Measurements from ENCODE around the gene RFT1.

The RFT1 gene

GRCh38 chr3:53078656-53079055 lies 51.6 kb downstream of the RFT1 start:
- no peak for DNase-seq (ENCODE audit: low read depth in 1 of 2, low spot score in 1 of 2)
- H3K27ac ChIP-seq (replicated peaks): no peak overlapping the region
- no peak for TF ChIP-seq GABPA (IDR thresholded peaks at IDR 0.05; ENCODE audit: low read depth)
- no peak for TF ChIP-seq POLR2AphosphoS5 (IDR thresholded peaks at IDR 0.05; ENCODE audit: low read depth)
- TF ChIP-seq, protein P1, sequence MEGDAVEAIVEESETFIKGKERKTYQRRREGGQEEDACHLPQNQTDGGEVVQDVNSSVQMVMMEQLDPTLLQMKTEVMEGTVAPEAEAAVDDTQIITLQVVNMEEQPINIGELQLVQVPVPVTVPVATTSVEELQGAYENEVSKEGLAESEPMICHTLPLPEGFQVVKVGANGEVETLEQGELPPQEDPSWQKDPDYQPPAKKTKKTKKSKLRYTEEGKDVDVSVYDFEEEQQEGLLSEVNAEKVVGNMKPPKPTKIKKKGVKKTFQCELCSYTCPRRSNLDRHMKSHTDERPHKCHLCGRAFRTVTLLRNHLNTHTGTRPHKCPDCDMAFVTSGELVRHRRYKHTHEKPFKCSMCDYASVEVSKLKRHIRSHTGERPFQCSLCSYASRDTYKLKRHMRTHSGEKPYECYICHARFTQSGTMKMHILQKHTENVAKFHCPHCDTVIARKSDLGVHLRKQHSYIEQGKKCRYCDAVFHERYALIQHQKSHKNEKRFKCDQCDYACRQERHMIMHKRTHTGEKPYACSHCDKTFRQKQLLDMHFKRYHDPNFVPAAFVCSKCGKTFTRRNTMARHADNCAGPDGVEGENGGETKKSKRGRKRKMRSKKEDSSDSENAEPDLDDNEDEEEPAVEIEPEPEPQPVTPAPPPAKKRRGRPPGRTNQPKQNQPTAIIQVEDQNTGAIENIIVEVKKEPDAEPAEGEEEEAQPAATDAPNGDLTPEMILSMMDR (IDR thresholded peaks at IDR 0.05; ENCODE audit: insufficient read depth, low read length): no peak

GRCh38 chr3:53077476-53078220 lies 52.6 kb downstream of the RFT1 start:
- DNase-seq (ENCODE audit: low read depth in 1 of 2, low spot score in 1 of 2): no peak

More at GRCh38 chr3:53078656-53079055, 51.6 kb downstream of the RFT1 start:
- H3K4me3 ChIP-seq (replicated peaks; ENCODE audit: insufficient read depth, low read length): no peak overlapping the region
- no peaks in the 10 kb centered on the region for H3K27me3 ChIP-seq (ENCODE audit: insufficient read depth, poor library complexity, severe bottlenecking)

DNA sequence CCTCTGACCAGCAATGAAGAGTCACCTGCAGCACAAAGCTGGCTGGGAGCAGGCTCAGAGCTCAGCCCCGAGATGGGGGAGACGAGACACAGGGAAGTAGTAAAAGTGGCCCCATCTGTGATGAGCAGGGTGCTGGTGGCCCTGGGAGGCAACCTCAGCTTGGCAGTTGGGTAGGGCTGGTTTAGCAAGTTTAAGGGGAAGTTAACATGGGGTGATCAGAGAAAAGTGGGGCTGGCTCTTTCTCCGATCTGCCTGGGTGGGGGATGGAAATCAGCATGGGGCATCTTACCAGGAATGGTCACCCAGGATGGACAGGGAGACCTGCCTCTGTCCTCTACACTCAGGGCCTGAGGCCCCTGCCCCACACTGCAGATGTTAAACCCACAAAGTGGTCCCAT lies 54.5 kb downstream of the RFT1 start:
- peak in 1 of 2 experiments; percentile 83 for DNase-seq (ENCODE audit: low read depth in 1 of 2, low spot score in 1 of 2)
- H3K27ac ChIP-seq (replicated peaks): peak overlapping the region; percentile 74
- H3K27me3 ChIP-seq (ENCODE audit: insufficient read depth, poor library complexity, severe bottlenecking): no peaks in the 10 kb centered on the region
- no peak for TF ChIP-seq SPI1 (IDR thresholded peaks at IDR 0.05; ENCODE audit: borderline replicate concordance, low read depth)
- TF ChIP-seq POLR2AphosphoS5 (IDR thresholded peaks at IDR 0.05; ENCODE audit: low read depth): no peak
- TF ChIP-seq, protein P1 (IDR thresholded peaks at IDR 0.05; ENCODE audit: insufficient read depth, low read length): no peak
- TF ChIP-seq GABPA (IDR thresholded peaks at IDR 0.05; ENCODE audit: low read depth): no peak
- no peak for TF ChIP-seq REST (IDR thresholded peaks at IDR 0.05; ENCODE audit: insufficient replicate concordance, low read depth)
- H3K4me3 ChIP-seq (replicated peaks; ENCODE audit: insufficient read depth, low read length): no peak overlapping the region

More at GRCh38 chr3:53077476-53078220, 52.6 kb downstream of the RFT1 start:
- H3K27ac ChIP-seq (replicated peaks): no peak overlapping the region
- no peaks in the 10 kb centered on the region for H3K27me3 ChIP-seq (ENCODE audit: insufficient read depth, poor library complexity, severe bottlenecking)
- H3K4me3 ChIP-seq (replicated peaks; ENCODE audit: insufficient read depth, low read length): no peak overlapping the region
- TF ChIP-seq SPI1 (IDR thresholded peaks at IDR 0.05; ENCODE audit: borderline replicate concordance, low read depth): no peak
- TF ChIP-seq REST (IDR thresholded peaks at IDR 0.05; ENCODE audit: insufficient replicate concordance, low read depth): no peak
- TF ChIP-seq GABPA (IDR thresholded peaks at IDR 0.05; ENCODE audit: low read depth): no peak
- TF ChIP-seq POLR2AphosphoS5 (IDR thresholded peaks at IDR 0.05; ENCODE audit: low read depth): no peak
- TF ChIP-seq, protein P1 (IDR thresholded peaks at IDR 0.05; ENCODE audit: insufficient read depth, low read length): no peak

All from HL-60 (cell line).